DMS53 treated with DMSO at 0.1 percent for 48 hours (cell line): ENCODE data around the gene CPS1.

Source experiments
- DNase-seq: peaks from one replicate; lab custom pipeline; 2025; ENCODE audit not compliant: unreplicated experiment; lab: John Stamatoyannopoulos, UW

Gene CPS1

DNA sequence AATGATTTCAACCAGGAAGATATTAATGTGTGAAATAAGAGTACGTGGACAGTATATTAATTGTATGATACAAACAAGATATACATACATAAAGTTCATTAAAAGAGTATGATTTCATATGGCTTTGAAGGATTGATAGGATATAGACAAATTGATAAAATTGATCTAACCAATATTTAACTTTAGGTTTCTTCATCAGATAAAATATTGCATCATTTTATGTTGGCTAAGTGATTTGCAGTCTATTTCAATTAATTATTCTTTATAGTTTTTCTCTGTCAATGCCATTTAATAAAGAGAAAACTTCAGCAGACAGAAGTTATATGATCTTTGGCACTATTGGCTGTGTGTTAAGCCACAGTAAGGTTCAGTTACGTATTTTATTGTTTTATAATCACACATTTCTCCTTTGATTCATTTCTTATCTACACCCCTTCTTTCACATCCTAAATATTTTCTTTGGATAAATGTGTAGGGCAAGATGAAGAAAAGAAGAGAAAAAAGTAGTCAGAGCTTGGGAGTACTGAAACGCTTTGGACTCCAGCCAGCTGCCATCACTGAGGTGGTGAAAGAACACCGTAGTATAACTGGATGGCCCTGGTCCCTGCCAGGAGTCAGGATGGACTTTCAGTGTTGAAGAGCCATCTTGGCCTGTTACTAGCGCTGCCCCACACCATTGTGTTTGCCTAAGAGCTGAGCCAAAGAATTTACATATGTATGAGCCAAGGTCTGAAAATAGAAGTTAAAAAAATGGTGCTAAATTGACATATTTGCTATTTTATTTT is 9.8 kb upstream of the CPS1 start:
- no peak for DNase-seq

DNA sequence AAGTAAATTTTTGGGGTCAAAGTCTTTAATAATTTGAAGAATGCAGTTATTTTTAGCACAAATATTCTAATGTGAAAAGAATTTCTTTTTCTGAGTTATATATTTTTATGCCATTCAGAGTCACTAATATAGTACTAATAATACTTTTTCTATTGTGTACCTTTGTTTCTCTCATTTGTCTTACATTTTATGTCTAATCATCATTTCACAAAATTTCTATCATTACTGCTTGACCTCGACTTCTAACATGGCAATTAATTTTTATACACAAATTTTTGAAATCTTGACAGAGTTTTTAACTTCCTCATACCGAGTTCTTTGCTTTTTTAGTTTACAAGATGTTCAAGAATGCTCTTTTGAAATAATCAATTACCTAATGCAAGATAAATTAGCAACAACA is 8.4 kb upstream of the CPS1 start:
- DNase-seq = no peak

DNA sequence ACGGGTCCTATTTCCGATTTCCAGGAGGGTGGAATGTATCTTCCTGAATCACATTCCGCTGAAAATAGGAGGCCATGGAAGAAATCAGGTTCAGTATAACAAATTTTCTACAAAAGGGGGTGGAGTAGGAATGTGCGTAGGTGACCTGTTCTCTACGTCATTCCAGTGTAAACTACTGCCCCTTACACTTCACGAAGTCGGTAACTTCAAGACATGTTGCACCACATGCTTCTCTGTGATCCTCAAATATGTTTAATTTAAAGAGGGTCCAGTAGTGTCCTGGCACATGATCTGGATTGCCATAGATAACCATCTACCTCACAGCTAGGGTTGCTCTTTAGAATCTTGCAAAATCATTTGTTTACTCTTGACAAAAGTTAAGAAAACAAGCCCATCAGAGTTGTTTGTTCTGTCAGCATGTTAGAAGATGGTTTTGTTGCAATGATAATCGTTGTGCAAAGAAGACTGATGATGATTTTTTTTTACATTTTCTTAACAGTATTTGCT is 7.5 kb upstream of the CPS1 start:
- DNase-seq = no peak

DNA sequence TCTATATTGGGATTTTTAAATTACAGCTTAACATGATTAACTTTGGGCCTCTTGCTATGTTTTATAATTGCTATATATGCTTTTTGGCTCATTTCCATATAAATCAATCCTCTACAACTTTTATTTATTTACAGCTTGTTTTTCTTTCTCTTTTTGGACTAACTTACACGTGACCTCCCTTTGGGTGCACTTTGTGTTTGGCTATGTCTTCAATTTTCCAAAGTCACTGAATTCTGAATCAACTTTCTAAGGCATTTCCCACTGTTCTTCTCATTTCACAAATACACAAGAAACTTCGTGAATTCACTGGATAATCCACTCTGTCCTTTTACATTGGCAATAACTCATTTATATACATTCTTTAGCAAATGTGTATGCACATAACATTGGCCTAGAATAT is 5.4 kb upstream of the CPS1 start:
- no peak for DNase-seq

DNA sequence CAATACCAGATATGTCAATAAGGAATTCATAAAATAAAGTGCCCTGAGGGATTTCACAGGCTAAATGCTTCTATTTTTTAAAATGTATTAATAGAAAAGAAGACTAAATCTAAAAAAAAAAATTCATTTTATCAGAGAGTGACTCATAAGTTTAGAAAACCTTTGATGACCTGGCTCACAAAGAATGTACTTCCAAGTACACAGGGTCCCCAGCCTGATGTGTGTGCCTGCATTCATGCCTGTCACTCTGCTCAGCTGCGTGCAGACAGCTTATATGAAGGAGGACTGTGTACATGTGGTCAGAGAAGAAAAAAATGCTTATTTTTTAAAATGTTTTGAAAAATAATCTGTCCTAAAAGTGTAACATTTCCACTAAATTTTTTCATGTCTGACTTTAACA is 3.0 kb upstream of the CPS1 start:
- no peak for DNase-seq

DNA sequence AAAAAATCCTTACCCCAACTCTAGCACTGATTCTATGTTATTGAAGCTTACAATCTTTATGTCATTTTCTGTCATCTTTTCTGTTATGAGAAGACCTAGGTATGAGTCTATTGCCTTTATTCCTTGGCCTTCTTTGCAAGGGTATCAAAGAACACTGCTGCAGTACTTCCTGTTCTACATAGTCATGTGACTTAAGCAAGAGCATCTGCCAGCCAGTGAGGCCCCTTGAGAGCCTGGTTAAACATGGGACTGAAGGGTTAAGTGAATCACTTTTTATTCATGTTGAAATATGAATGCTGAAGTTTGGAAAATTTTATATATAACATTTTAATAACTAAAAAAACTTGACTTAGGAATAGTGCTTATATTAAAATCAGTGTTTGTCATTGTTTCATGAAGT is 844 bp upstream of the CPS1 start:
- no peak for DNase-seq

- no peak for DNase-seq
Measured at GRCh38 chr2:210557721-210558120, 1.3 kb downstream of the CPS1 start.

DNA sequence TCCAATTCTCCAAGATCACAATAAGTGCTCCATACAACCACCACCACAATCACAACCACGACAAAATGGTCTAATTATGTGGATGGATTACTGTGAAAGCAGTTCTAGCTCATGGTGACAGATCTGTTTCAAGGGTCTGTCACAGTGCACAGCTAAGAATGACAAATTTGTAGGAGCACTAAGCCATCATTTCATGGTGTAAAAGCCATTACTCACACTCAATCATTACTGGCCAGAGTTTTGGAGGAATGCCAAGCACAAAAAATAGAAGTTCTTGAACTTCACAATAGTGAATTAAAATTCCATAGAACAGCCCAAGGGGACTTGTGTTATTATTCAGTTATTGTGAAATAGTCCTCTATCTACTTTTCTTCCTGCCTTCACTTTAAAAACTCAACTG is 2.3 kb downstream of the CPS1 start:
- DNase-seq = no peak

GRCh38 chr2:210559182-210559581 is 2.8 kb downstream of the CPS1 start:
- DNase-seq = no peak

GRCh38 chr2:210561475-210561874 is 5.1 kb downstream of the CPS1 start:
- DNase-seq = no peak

GRCh38 chr2:210562091-210562490 is 5.7 kb downstream of the CPS1 start:
- no peak for DNase-seq

GRCh38 chr2:210562502-210563080 is 6.2 kb downstream of the CPS1 start:
- DNase-seq = no peak

- no peak for DNase-seq
Measured at GRCh38 chr2:210567279-210567678, 10.9 kb downstream of the CPS1 start.

DNA sequence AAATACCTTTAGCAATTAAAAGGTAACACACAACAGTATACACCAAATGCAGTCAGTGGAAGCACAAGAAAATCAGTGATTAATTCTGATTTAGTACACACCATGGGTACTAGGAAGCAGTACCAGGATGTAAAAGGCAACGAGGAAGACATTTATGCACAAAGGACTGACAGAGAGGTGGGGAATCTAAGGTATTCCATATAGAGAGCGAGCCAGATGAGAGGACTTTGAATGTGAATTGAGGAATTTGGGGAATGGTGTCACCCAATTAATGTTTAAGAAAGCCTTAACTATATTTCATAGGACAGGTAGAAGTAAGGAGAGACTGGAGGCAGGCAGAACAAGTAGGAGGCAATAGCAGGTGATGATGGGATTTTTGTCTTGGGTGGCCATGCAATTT is 11.7 kb downstream of the CPS1 start:
- no peak for DNase-seq

GRCh38 chr2:210577263-210578071 is 21.1 kb downstream of the CPS1 start:
- peak; percentile 22 for DNase-seq

- peak; percentile 24 for DNase-seq
Measured at GRCh38 chr2:210584834-210585233, 28.4 kb downstream of the CPS1 start.

- no peak for DNase-seq
Measured at GRCh38 chr2:210586381-210586780, 30.0 kb downstream of the CPS1 start.

DNA sequence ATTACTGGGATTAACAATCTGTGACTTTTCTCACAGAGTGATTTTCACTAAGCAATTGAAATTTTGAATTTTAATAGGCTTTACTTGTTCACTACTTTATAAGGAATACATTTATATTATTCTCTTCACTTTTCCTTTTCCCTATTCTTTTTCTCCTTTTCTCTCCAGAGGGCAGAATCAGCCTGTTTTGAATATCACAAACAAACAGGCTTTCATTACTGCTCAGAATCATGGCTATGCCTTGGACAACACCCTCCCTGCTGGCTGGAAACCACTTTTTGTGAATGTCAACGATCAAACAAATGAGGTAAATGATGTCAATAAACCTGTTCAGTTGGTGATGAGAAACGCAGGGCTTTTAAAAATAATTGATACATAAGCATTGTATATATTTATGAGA is 35.3 kb downstream of the CPS1 start:
- DNase-seq = no peak

DNA sequence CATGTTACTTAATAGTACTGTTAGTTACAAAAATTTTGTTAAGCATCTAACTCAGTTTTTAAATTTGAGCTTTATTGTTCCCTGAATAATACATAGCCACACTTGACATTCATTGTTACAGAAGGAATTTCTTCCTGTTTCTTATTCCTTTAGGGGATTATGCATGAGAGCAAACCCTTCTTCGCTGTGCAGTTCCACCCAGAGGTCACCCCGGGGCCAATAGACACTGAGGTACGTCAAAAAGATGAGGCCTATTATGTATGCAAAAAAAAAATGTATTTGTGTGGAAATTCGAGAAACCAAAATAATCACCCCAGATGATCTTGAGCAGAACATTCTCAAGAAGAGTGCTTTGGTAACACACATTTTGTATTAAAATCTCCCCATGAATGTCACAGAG is 36.3 kb downstream of the CPS1 start:
- DNase-seq = no peak

- DNase-seq = no peak
Measured at GRCh38 chr2:210593166-210593565, 36.8 kb downstream of the CPS1 start.

GRCh38 chr2:210598219-210598618 is 41.8 kb downstream of the CPS1 start:
- DNase-seq = no peak

GRCh38 chr2:210599476-210599875 is 43.1 kb downstream of the CPS1 start:
- no peak for DNase-seq
